HTERT RPE-1 (cell line): ENCODE data around the gene ITGAX.
"Not testable (repeated sequence)": the region's sequence is repeated elsewhere in the genome, so short reads cannot be mapped to it uniquely, and the experiment has no call there.

Source experiments
- in situ Hi-C: fragments of 300-500 bp; cut with MboI; formaldehyde crosslinking; loops from 4 replicates; pipeline ENCODE4 v1.14.3; 2020; ENCODE audit warnings: low sequenced_read_pairs

The ITGAX gene

DNA sequence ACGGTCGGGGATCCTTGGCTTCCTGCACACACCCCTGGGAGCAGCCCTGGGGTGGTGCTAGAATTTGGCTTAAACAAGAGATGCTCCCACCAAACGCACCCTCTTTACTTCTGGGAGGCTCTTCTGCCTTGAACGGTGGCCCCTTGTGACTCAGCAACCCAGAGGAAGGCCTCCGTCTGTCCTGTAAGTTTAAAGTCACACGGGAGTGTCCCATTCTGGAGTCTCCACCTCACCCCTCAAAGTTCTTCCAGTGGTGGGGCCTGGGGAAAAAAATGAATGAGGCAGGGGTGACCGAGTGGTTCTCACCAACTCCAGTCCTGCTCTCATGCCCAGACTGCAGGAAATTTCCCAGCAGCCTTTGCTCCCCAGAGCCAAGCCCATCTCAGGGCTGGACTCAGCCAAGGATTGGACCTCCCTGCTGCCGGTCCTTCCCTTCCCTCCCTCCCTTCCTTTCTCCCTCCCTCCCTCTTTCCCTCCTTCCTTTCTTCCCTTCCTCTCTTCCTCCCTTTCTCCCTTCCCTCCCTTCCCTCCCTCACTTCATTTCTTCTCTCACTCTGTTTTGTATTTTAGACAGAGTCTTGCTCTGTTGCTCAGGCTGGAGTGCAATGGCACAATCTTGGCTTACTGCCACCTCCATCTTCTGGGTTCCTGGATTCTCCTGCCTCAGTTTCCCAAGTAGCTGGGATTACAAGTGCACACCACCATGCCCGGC, 49.5 kb downstream of the ITGAX start:
- in situ Hi-C loops = no loop called here

DNA sequence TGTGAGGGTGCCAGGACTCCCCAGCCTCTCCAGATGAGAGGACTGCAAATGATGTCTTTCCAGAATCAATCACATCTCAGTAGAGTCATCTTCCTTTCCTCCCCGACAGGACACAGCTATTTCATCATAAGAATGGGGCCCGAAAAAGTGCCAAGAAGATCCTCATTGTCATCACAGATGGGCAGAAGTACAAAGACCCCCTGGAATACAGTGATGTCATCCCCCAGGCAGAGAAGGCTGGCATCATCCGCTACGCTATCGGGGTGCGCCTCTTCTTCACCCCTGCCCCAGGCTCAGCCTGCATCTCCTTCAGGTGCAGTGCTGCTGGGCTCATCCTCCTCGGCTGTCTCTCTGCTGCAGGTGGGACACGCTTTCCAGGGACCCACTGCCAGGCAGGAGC, 52.4 kb downstream of the ITGAX start:
- in situ Hi-C loops = no loop called here

GRCh38 chr16:31409433-31409832, 54.5 kb downstream of the ITGAX start:
- in situ Hi-C loops = no loop called here

DNA sequence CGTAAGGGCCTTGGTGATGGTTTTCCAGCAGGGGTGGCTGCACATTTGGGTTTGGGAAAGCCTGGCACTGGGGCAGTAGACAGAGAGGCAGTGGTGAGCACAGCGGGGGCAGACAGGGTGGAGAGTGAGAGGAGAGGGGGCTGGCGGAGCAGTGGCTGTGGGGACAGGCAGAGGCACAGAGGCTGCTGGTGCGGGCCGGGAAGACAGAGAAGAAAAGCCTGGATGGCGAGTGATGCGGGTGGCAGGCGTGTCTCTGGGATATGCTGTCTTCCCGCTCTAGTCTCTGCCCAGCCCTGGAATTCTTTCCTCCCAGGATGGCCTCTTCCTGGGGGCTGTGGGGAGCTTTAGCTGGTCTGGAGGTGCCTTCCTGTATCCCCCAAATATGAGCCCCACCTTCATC, 55.1 kb downstream of the ITGAX start:
- in situ Hi-C loops = no loop called here

DNA sequence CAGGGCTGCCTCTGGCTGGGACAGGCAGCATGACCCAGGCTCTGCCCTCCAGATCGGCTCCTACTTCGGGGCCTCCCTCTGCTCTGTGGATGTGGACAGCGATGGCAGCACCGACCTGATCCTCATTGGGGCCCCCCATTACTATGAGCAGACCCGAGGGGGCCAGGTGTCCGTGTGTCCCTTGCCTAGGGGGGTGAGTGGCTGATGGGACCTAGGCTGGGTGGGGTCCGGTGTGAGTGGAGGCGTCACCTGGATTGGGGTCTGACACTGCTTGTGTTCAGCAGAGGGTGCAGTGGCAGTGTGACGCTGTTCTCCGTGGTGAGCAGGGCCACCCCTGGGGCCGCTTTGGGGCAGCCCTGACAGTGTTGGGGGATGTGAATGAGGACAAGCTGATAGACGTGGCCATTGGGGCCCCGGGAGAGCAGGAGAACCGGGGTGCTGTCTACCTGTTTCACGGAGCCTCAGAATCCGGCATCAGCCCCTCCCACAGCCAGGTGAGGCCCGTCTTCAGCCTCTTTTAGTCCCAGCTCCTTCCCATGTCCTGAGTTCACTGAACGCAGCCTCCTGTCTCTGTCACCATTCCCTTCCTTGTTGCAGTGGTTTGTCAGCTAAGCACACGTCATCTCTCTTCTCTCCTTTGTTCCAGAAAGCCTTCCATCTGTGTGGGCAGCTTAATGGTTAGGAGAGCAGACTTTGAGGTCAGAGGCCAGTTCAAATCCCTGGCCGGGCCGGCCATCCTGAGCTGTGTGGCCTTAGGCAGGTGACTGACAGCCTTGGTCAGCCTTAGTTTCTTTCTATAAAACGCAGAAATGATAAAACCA, 56.3 kb downstream of the ITGAX start:
- in situ Hi-C loops = no loop called here

DNA sequence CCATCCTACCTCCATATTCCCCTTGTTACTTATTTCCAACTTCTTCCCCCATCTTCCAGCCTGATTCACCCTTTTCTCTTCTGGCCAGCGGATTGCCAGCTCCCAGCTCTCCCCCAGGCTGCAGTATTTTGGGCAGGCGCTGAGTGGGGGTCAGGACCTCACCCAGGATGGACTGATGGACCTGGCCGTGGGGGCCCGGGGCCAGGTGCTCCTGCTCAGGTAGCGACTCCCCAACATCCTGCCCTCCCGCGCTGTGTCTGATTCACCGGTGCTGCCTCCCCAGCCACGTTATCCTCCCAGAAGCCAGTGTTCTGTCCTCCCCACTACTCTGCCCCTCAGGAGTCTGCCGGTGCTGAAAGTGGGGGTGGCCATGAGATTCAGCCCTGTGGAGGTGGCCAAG, 57.8 kb downstream of the ITGAX start:
- in situ Hi-C loops = no loop called here

DNA sequence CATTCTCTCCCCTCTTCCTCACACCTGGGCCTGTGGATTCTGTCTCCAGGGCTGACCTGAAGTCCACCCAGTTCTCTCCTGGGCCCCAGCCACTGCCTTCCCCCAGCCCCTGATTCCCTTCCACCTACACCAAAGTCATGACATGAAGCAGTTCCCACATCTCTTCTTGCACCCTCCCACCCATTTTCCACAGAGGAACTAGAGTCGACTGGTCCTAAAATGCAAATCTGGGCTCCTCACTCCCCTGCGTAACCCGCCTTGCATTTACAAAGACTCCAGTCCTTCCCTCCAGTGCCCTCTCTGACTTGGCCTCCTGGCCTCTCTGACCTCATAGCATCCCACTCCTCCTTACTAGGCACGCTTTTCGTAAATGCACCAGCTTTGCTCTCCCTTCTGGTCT, 58.4 kb downstream of the ITGAX start:
- in situ Hi-C loops = no loop called here

DNA sequence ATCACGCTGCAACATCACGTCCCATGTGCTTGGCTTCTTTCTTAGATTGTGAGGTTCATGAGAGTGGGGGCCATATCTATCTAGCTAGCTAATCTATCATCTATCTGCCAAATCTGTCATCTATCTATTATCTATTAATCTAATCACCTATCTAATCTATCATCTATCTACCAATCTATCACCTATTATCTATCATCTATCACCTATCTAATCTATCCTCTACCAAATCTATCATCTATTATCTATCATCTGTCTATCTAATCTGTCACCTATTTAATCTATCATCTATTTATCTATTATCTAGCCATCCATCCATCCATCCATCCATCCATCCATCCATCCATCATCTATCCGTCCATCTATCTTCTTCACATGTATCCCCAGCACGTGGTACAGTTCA, 59.0 kb downstream of the ITGAX start:
- in situ Hi-C loops = no loop called here

- in situ Hi-C loops = no loop called here
Observed at GRCh38 chr16:31414706-31415105, 59.7 kb downstream of the ITGAX start.

DNA sequence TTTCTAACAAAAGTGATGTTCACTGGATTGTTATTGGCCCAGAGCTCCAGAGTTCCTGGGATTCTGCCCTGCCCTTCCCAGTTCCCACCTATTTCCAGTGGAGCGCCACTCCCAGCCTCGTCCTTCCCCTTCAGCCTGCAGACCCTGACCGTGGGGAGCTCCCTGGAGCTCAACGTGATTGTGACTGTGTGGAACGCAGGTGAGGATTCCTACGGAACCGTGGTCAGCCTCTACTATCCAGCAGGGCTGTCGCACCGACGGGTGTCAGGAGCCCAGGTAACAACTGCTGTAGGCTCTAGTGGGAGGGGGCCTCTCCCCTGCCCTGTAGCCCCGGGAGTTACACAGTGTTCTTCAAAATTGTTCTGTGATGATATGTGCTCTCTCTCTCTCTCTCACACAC, 61.4 kb downstream of the ITGAX start:
- in situ Hi-C loops = no loop called here

GRCh38 chr16:31417036-31417435, 62.1 kb downstream of the ITGAX start:
- in situ Hi-C loops = not testable (repeated sequence)

GRCh38 chr16:31417916-31418315, 62.9 kb downstream of the ITGAX start:
- in situ Hi-C loops = no loop called here

- in situ Hi-C loops = no loop called here
Observed at GRCh38 chr16:31420037-31420436, 65.1 kb downstream of the ITGAX start.

DNA sequence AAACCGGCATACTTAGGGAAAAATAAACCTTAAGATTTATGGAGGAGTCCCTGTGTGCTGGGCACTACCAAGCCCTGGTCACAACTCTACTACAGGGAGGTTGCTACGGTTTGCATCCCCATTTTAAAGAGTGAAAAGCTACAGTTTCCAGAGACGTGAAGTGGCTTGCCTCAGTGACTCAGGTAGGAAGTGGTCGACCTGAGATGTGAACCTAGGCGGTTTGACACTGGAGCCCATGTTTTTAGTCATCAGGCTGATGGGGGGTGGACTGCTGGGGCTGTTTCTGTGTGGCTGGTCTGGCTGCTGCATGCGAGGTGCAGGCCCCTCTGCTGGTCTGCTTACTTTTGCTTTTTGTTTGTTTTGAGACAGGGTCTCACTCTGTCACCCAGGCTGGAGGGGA, 66.6 kb downstream of the ITGAX start:
- in situ Hi-C loops = no loop called here

- in situ Hi-C loops = no loop called here
Observed at GRCh38 chr16:31423241-31423640, 68.3 kb downstream of the ITGAX start.

DNA sequence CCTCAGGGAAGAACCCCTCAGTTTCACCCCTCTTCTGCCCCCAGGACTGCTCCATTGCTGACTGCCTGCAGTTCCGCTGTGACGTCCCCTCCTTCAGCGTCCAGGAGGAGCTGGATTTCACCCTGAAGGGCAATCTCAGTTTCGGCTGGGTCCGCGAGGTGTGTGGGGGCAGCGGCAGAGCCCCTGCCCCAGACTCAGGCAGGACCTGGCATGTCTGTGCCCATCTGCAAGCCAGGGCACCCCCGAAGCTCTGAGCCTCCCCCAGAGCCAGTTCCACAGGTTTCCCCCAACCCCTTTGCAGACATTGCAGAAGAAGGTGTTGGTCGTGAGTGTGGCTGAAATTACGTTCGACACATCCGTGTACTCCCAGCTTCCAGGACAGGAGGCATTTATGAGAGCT, 68.8 kb downstream of the ITGAX start:
- in situ Hi-C loops = no loop called here

- in situ Hi-C loops = no loop called here
Observed at GRCh38 chr16:31427441-31428278, 72.7 kb downstream of the ITGAX start.

- in situ Hi-C loops = no loop called here
Observed at GRCh38 chr16:31428279-31428597, 73.3 kb downstream of the ITGAX start, which contains the start of gene COX6A2. Gene COX6A2, minus strand, starts transcription at chr16:31428360. Its CDS starts 35 bp downstream, at chr16:31428325.

DNA sequence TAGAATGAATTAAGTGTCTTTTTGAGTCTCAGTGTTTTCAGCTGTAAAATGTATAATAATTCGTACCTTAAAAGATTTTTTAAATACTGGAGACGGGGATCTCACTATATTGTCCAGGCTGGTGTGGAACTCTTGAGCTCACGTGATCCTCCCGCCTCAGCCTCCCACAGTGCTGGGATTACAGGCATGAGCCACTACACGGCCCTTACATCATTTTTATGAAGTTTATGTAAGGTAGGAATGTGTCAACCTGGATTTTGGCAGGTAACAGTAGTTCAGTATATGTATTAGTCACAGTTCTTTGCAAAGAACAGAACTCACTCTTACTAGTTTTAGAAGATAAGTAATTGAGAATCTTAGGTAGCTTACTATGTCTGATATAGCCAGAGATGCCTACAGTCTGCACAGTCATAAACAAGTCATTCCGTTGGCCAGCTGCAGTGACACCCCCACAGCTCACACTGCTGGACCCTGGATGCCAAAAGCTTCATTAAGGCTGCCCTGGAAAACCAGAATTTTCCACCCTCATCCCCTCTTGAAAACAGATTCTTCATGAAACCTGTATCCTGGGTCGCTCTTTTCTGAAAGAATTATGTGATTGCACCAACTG, 73.8 kb downstream of the ITGAX start:
- in situ Hi-C loops = no loop called here

GRCh38 chr16:31429314-31429713, 74.3 kb downstream of the ITGAX start:
- in situ Hi-C loops = no loop called here

DNA sequence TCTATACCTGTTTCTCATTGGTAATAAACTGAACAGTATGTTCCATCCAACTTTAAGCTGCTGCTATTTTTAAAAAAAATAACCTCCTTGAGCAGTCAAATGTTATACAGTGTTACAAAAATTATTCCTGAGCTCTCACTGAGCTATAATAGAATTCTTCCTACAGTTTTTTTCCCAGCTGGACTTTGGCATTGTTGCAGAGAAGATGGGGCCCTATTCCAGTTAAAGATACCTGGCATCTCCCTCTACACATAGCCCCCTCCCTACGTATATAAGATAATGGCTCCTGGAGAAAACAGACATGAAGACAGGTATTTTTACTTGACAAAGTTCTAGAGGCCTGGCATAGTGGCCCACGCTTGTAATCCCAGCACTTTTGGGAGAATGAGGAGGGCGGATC, 74.8 kb downstream of the ITGAX start:
- in situ Hi-C loops = no loop called here
